Measurements from ENCODE around the gene PTGER4. TPM values are rescaled to one million over a fixed set of nuclear protein-coding genes. Genes with fewer than 3 reads are reported as not detected.
A peak's percentile ranks its signal among the peaks of the same experiment; 100 is the strongest.

Gene PTGER4
- total and polyA plus RNA-seq, 11 donors = 2.1 to 43.7 (median 8.8) TPM

DNA sequence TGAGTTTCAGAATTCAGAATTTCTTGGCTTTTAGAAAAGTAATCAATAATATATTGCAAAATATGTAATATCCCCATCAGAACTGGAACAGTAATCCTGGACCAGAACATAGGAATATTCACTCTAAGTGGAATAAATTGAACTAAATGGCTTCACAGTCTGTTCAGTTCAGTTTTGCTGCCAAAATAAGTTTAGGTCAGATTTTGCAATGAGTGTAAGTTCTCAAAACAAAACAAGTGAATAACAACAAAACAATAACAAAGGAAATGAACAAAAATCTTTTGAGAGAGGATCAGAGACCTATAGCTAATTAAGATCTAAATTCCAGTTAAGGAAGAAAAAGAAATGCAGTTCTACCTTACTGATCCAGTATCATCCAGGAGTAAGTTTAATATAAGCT, 9.3 kb downstream of the PTGER4 start:
- TF ChIP-seq POLR2A (IDR thresholded peaks at IDR 0.05) = no peak
- TF ChIP-seq, protein P1, sequence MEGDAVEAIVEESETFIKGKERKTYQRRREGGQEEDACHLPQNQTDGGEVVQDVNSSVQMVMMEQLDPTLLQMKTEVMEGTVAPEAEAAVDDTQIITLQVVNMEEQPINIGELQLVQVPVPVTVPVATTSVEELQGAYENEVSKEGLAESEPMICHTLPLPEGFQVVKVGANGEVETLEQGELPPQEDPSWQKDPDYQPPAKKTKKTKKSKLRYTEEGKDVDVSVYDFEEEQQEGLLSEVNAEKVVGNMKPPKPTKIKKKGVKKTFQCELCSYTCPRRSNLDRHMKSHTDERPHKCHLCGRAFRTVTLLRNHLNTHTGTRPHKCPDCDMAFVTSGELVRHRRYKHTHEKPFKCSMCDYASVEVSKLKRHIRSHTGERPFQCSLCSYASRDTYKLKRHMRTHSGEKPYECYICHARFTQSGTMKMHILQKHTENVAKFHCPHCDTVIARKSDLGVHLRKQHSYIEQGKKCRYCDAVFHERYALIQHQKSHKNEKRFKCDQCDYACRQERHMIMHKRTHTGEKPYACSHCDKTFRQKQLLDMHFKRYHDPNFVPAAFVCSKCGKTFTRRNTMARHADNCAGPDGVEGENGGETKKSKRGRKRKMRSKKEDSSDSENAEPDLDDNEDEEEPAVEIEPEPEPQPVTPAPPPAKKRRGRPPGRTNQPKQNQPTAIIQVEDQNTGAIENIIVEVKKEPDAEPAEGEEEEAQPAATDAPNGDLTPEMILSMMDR (IDR thresholded peaks at IDR 0.05) = no peak
- peaks cover 0 to 71% (median 39%) of the 10 kb centered on the region in 9 donors for H3K36me3 ChIP-seq
- peak overlapping the region in 2 of 12 donors; percentile 86 to 89 for H3K4me3 ChIP-seq
- H3K9me3 ChIP-seq = no peaks in the 10 kb centered on the region
- peaks cover 0 to 66% (median 22%) of the 10 kb centered on the region in 12 donors for H3K4me1 ChIP-seq
- intact Hi-C loops (cut with DNase I) = loop anchor here (1.0 to 10.0 kb wide), 26 partner anchors 48 to 1114 kb away; no protein-coding TSS in a partner anchor
- peak overlapping the region in 7 of 12 donors; percentile 1 to 97 (median 58) for H3K27ac ChIP-seq
- no peaks in the 10 kb centered on the region for H3K27me3 ChIP-seq
- no peak for ATAC-seq
- DNase-seq = no peak

DNA sequence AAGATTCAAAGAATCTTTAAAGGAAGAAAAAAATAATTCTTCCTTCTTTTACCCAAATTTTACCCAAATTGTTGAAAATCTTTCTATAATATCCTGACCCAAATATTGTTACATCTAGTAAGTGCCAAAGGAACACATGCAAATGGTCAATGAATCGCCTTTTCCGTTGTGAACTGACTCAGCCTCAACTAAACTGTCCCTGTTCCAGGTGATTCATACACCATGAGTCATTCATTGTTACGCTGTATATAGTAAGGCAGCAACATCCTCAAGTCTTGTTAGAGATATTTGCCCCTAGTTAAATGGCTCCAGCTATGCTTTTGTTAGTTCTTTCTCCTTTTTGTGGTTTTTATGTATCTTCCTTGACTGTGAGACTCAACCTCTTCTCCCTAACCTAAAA, 9.7 kb downstream of the PTGER4 start:
- peaks cover 0 to 63% (median 22%) of the 10 kb centered on the region in 12 donors for H3K4me1 ChIP-seq
- no peak overlapping the region for H3K4me3 ChIP-seq
- H3K27ac ChIP-seq = peak overlapping the region in 5 of 12 donors; percentile 9 to 90 (median 58)
- no peak for TF ChIP-seq POLR2A (IDR thresholded peaks at IDR 0.05)
- TF ChIP-seq, protein P1 (IDR thresholded peaks at IDR 0.05) = no peak
- H3K27me3 ChIP-seq = no peaks in the 10 kb centered on the region
- peaks cover 0 to 3% (median 0%) of the 10 kb centered on the region in 12 donors for H3K9me3 ChIP-seq
- peaks cover 0 to 72% (median 43%) of the 10 kb centered on the region in 9 donors for H3K36me3 ChIP-seq
- DNase-seq (peak in 1 of 5 donors; percentile 25), ATAC-seq (peak; percentile 39 to 89 (median 84))
- intact Hi-C loops (cut with DNase I) = loop anchor here (2.0 to 10.0 kb wide), 25 partner anchors 48 to 1115 kb away; no protein-coding TSS in a partner anchor
- WGBS, 4 donors = 40 to 57% (median 44%) methylated on average over 3 of the region's 3 CpGs

DNA sequence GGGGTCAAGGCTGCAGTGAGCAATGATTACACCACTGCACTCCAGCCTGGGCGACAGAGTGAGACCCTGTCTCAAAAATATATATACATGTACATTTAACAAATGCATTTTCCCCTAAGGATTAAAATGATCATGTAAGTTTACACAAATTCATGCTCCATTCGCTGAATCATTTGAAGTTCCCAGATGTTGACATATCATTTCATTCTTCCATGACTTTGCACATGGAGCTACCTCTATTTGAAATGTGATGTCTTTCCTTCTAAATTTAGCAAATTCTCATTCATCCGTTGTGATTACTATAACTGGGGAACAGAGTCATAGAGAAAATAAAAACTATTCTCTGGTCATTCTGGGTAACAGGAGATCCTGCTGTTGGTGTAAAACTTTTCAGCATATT, 10.6 kb downstream of the PTGER4 start:
- intact Hi-C loops (cut with DNase I) = loop anchor here in 3 of 10 donors (2.0 to 10.0 kb wide), 3 partner anchors 42 to 975 kb away; no protein-coding TSS in a partner anchor
- Histone ChIP-seq H3K27ac (peak overlapping the region in 2 of 12 donors; percentile 9 to 46), H3K9me3 (peaks cover 0 to 7% (median 0%) of the 10 kb centered on the region in 12 donors), H3K36me3 (peaks cover 0 to 74% (median 43%) of the 10 kb centered on the region in 9 donors), H3K4me1 (peaks cover 0 to 56% (median 22%) of the 10 kb centered on the region in 12 donors), H3K27me3 (no peaks in the 10 kb centered on the region), H3K4me3 (no peak overlapping the region)
- no peak for DNase-seq
- 51 to 57% (median 56%) methylated on average over 3 of the region's 3 CpGs for WGBS, 4 donors
- TF ChIP-seq, protein P1 (IDR thresholded peaks at IDR 0.05) = no peak
- TF ChIP-seq POLR2A (IDR thresholded peaks at IDR 0.05) = no peak
- ATAC-seq = no peak

DNA sequence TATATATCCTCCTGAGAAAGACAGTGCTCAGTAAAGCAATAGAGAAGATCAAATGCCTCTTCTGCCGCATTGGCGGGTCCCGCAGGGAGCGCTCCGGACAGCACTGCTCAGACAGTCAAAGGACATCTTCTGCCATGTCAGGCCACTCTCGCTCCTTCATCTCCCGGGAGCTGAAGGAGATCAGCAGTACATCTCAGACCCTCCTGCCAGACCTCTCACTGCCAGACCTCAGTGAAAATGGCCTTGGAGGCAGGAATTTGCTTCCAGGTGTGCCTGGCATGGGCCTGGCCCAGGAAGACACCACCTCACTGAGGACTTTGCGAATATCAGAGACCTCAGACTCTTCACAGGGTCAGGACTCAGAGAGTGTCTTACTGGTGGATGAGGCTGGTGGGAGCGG, 12.2 kb downstream of the PTGER4 start:
- DNase-seq (no peak), ATAC-seq (no peak)
- Histone ChIP-seq H3K4me1 (peaks cover 0 to 40% (median 19%) of the 10 kb centered on the region in 12 donors), H3K27me3 (no peaks in the 10 kb centered on the region), H3K4me3 (no peak overlapping the region), H3K9me3 (peaks cover 0 to 7% (median 0%) of the 10 kb centered on the region in 12 donors), H3K27ac (no peak overlapping the region), H3K36me3 (peaks cover 0 to 62% (median 39%) of the 10 kb centered on the region in 9 donors)
- WGBS, 4 donors = 92 to 95% (median 95%) methylated on average over 7 to 9 of the region's 9 CpGs
- intact Hi-C loops (cut with DNase I) = loop anchor here in 3 of 10 donors (2.0 to 10.0 kb wide), 3 partner anchors 40 to 977 kb away; no protein-coding TSS in a partner anchor
- TF ChIP-seq POLR2A (IDR thresholded peaks at IDR 0.05) = no peak
- TF ChIP-seq, protein P1 (IDR thresholded peaks at IDR 0.05) = no peak
